ENCODE measurements around the gene PLEKHG4.

The PLEKHG4 gene

DNA sequence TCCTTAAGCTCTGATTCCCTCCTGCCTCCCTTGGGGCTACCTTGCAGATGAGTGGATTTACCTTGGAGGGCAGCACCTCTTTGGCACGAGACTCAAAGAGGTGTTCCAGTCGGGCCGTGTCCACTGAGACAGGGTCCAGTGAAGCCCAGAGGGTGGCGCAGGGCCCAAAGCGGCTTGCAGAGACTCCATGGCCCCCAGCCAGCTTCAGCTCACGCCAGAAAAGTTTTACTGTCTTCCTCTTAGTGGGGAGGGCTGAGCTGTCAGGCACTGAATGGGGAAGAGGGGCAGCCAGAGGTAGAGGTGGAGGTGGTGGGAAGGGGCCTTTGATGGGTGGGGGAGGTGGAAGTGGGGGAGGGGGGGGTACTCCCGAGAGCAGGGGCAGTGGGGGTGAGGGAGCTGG is 45.7 kb upstream of the PLEKHG4 start:
- Histone ChIP-seq H3K27me3 (ENCODE audit: insufficient read depth, poor library complexity, severe bottlenecking) (no peaks in the 10 kb centered on the region), H3K27ac (replicated peaks) (no peak overlapping the region), H3K4me3 (replicated peaks; ENCODE audit: insufficient read depth, low read length) (no peak overlapping the region)
- TF ChIP-seq, protein P1, sequence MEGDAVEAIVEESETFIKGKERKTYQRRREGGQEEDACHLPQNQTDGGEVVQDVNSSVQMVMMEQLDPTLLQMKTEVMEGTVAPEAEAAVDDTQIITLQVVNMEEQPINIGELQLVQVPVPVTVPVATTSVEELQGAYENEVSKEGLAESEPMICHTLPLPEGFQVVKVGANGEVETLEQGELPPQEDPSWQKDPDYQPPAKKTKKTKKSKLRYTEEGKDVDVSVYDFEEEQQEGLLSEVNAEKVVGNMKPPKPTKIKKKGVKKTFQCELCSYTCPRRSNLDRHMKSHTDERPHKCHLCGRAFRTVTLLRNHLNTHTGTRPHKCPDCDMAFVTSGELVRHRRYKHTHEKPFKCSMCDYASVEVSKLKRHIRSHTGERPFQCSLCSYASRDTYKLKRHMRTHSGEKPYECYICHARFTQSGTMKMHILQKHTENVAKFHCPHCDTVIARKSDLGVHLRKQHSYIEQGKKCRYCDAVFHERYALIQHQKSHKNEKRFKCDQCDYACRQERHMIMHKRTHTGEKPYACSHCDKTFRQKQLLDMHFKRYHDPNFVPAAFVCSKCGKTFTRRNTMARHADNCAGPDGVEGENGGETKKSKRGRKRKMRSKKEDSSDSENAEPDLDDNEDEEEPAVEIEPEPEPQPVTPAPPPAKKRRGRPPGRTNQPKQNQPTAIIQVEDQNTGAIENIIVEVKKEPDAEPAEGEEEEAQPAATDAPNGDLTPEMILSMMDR (IDR thresholded peaks at IDR 0.05; ENCODE audit: insufficient read depth, low read length), result no peak
- no peak for TF ChIP-seq GABPA (IDR thresholded peaks at IDR 0.05; ENCODE audit: low read depth)
- no peak for TF ChIP-seq SPI1 (IDR thresholded peaks at IDR 0.05; ENCODE audit: borderline replicate concordance, low read depth)
- no peak for TF ChIP-seq POLR2AphosphoS5 (IDR thresholded peaks at IDR 0.05; ENCODE audit: low read depth)
- no peak for TF ChIP-seq REST (IDR thresholded peaks at IDR 0.05; ENCODE audit: insufficient replicate concordance, low read depth)
- no peak for DNase-seq (ENCODE audit: low read depth in 1 of 2, low spot score in 1 of 2)

DNA sequence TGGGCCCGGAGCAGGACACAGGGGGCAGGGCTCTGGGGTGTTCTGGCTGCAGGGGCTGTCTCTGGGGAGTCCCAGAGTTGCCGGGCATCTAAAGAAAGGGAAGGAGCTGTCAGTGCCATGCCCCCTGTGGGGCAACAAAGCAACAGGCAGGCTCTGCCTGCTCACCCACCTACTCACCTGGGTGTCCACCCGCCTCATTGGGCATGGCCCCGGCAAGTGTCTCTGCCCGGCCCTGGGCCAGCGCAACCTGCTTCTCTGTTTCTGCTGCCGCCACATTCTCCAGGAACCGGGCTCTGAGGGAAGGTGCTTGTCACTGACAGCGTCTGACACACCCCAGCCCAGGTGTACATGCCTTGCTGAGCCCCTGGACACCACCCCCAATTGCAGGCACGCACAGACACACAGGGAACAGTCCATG is 45.1 kb upstream of the PLEKHG4 start:
- no peak for DNase-seq (ENCODE audit: low read depth in 1 of 2, low spot score in 1 of 2)
- Histone ChIP-seq H3K27ac (replicated peaks) (no peak overlapping the region), H3K27me3 (ENCODE audit: insufficient read depth, poor library complexity, severe bottlenecking) (no peaks in the 10 kb centered on the region), H3K4me3 (replicated peaks; ENCODE audit: insufficient read depth, low read length) (no peak overlapping the region)
- TF ChIP-seq REST (IDR thresholded peaks at IDR 0.05; ENCODE audit: insufficient replicate concordance, low read depth) (no peak), POLR2AphosphoS5 (IDR thresholded peaks at IDR 0.05; ENCODE audit: low read depth) (no peak), SPI1 (IDR thresholded peaks at IDR 0.05; ENCODE audit: borderline replicate concordance, low read depth) (no peak), GABPA (IDR thresholded peaks at IDR 0.05; ENCODE audit: low read depth) (no peak)
- TF ChIP-seq, protein P1 (IDR thresholded peaks at IDR 0.05; ENCODE audit: insufficient read depth, low read length), result no peak

DNA sequence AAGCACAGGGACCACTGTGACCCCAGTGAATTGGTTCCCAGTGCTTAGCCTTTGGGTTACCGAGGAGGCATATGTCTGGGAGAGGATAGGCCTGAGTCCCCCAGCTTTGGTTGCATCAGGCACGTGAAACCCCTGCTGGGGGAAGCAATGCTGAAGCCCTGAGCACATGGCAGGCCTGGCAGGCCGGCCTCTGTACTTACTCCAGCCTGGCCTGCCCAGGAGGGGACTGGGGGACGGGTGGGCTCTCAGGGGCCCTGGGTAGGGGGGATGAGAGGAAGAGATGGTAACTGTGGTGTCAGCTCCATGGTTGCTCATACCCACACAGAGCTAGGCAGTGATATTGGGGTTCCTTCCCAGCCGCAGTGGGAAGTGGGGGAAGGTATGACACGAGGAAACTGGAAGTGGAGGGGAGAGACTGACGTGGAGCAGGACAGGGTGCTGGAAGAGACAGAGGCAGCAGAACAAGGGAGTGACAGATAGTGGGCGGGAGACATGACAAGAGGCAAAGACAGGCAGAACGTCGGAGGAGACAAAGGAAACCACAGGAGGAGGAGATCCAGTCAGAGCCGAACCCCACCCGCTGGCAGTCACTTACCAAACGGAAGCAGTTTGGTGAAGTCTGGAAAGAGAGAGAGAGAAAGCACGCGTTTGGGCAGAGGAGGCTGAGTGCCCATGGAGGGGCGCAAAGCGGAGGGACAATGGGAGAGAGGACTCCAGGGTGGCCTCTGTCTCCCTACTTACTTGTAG is 43.3 kb upstream of the PLEKHG4 start:
- no peak for TF ChIP-seq SPI1 (IDR thresholded peaks at IDR 0.05; ENCODE audit: borderline replicate concordance, low read depth)
- no peak for TF ChIP-seq GABPA (IDR thresholded peaks at IDR 0.05; ENCODE audit: low read depth)
- TF ChIP-seq, protein P1 (IDR thresholded peaks at IDR 0.05; ENCODE audit: insufficient read depth, low read length), result no peak
- TF ChIP-seq POLR2AphosphoS5 (IDR thresholded peaks at IDR 0.05; ENCODE audit: low read depth), result no peak
- TF ChIP-seq REST (IDR thresholded peaks at IDR 0.05; ENCODE audit: insufficient replicate concordance, low read depth), result no peak
- H3K4me3 ChIP-seq (replicated peaks; ENCODE audit: insufficient read depth, low read length), result no peak overlapping the region
- H3K27me3 ChIP-seq (ENCODE audit: insufficient read depth, poor library complexity, severe bottlenecking), result no peaks in the 10 kb centered on the region
- H3K27ac ChIP-seq (replicated peaks), result peak overlapping the region; percentile 7
- DNase-seq (ENCODE audit: low read depth in 1 of 2, low spot score in 1 of 2), result peak in 1 of 2 experiments; percentile 31
